Measurements from ENCODE around the gene CDK2AP2.

The CDK2AP2 gene

GRCh38 chr11:67544616-67545242 lies 36.8 kb upstream of the CDK2AP2 start:
- ATAC-seq, result no peak; the same call in 2 of the 3 replicates
- TF ChIP-seq TCF4 (CRISPR knock-in tag; IDR thresholded peaks at IDR 0.05; ENCODE audit: borderline replicate concordance), result no peak
- no peak for TF ChIP-seq ZC3H10 (CRISPR knock-in tag; IDR thresholded peaks at IDR 0.05)
- no peak for TF ChIP-seq POU6F1 (CRISPR knock-in tag; IDR thresholded peaks at IDR 0.05; ENCODE audit: borderline replicate concordance, low read depth)
- no peak for TF ChIP-seq ZNF565 (CRISPR knock-in tag; conservative IDR thresholded peaks at IDR 0.05; ENCODE audit: low read depth)
- TF ChIP-seq ARNTL (CRISPR knock-in tag; IDR thresholded peaks at IDR 0.05; ENCODE audit: borderline replicate concordance, low read depth), result no peak
- no peak for TF ChIP-seq OSR1 (CRISPR knock-in tag; IDR thresholded peaks at IDR 0.05)
- no peak for TF ChIP-seq ZNF70 (CRISPR knock-in tag; IDR thresholded peaks at IDR 0.05)
- no peak for TF ChIP-seq ZFP3 (CRISPR knock-in tag; IDR thresholded peaks at IDR 0.05)
- no peak for TF ChIP-seq SNAI2 (CRISPR knock-in tag; IDR thresholded peaks at IDR 0.05)
- TF ChIP-seq CREB5 (CRISPR knock-in tag; IDR thresholded peaks at IDR 0.05; ENCODE audit: low read depth), result no peak
- no peak for TF ChIP-seq CSDC2 (CRISPR knock-in tag; IDR thresholded peaks at IDR 0.05)
- TF ChIP-seq CSRNP3 (CRISPR knock-in tag; IDR thresholded peaks at IDR 0.05), result no peak
- no peak for TF ChIP-seq ZFP30 (CRISPR knock-in tag; IDR thresholded peaks at IDR 0.05)
- no peak for TF ChIP-seq ZNF8 (CRISPR knock-in tag; IDR thresholded peaks at IDR 0.05)

GRCh38 chr11:67543585-67543984 lies 35.6 kb upstream of the CDK2AP2 start:
- ATAC-seq, result no peak
- TF ChIP-seq ZC3H10 (CRISPR knock-in tag; IDR thresholded peaks at IDR 0.05) (no peak), GLIS3 (CRISPR knock-in tag; IDR thresholded peaks at IDR 0.05) (no peak), PPARA (CRISPR knock-in tag; IDR thresholded peaks at IDR 0.05; ENCODE audit: borderline replicate concordance) (no peak), CSRNP3 (CRISPR knock-in tag; IDR thresholded peaks at IDR 0.05) (no peak), ISL1 (CRISPR knock-in tag; IDR thresholded peaks at IDR 0.05) (no peak), ARNTL (CRISPR knock-in tag; IDR thresholded peaks at IDR 0.05; ENCODE audit: borderline replicate concordance, low read depth) (no peak), ZNF565 (CRISPR knock-in tag; conservative IDR thresholded peaks at IDR 0.05; ENCODE audit: low read depth) (no peak), ZNF8 (CRISPR knock-in tag; IDR thresholded peaks at IDR 0.05) (no peak), CREB5 (CRISPR knock-in tag; IDR thresholded peaks at IDR 0.05; ENCODE audit: low read depth) (no peak), PATZ1 (CRISPR knock-in tag; IDR thresholded peaks at IDR 0.05; ENCODE audit: borderline replicate concordance) (no peak)

- TF ChIP-seq GLIS3 (CRISPR knock-in tag; IDR thresholded peaks at IDR 0.05) (no peak), TCF4 (CRISPR knock-in tag; IDR thresholded peaks at IDR 0.05; ENCODE audit: borderline replicate concordance) (no peak), TSHZ2 (CRISPR knock-in tag; IDR thresholded peaks at IDR 0.05) (no peak)
- no peak for ATAC-seq
Measured at GRCh38 chr11:67542971-67543370, 35.0 kb upstream of the CDK2AP2 start.

Measured in SK-N-SH treated with all-trans-retinoic acid at 6 μM for 48 hours (cell line).